K562 (cell line): ENCODE results near the gene INSIG1. TPM values are rescaled to one million over a fixed set of nuclear protein-coding genes. Genes with fewer than 3 reads are reported as not detected.

Experiments
- ADNP ChIP-seq: fragments of 200-800 bp; sonication (Bioruptor generic); IDR thresholded peaks from 2 replicates; pipeline ENCODE4 v1.6.1; 2016; ENCODE audit warnings: missing genetic modification characterization, missing compliant biosample characterization
- BMI1 ChIP-seq: fragments of 150-350 bp; IDR thresholded peaks from 2 replicates; pipeline ENCODE4 v1.6.1; 2014; ENCODE audit warnings: low read length
- CBFA2T3 ChIP-seq: fragments of 450-650 bp; IDR thresholded peaks from 2 replicates; pipeline ENCODE4 v1.6.1; 2017
- CBFB ChIP-seq: sonication (generic); formaldehyde crosslinking; IDR thresholded peaks from 2 replicates; pipeline ENCODE4 v1.4.0; 2020; ENCODE audit warnings: mild to moderate bottlenecking, missing genetic modification reagents
- COPS2 ChIP-seq: fragments of 450-650 bp; conservative IDR thresholded peaks from 2 replicates; pipeline ENCODE4 v1.6.1; 2016; ENCODE audit warnings: mild to moderate bottlenecking, moderate library complexity
- CTBP1 ChIP-seq: fragments of 450-650 bp; IDR thresholded peaks from 2 replicates; pipeline ENCODE4 v1.6.1; 2016; ENCODE audit warnings: borderline replicate concordance
- FOXA3 ChIP-seq, 2 experiments: fragments of 450-650 bp in 1 of 2; sonication (generic) in 1 of 2; formaldehyde crosslinking; IDR thresholded peaks in 1 of 2; conservative IDR thresholded peaks in 1 of 2; 2 replicates each; pipeline versions ENCODE4 v1.4.0 to v1.8.0; 2020 to 2022; ENCODE audit warnings: mild to moderate bottlenecking in 2 of 2, missing genetic modification reagents in 1 of 2
- FOXJ2 ChIP-seq: fragments of 200-800 bp; sonication (Bioruptor generic); IDR thresholded peaks from 2 replicates; pipeline ENCODE4 v1.6.1; 2016; ENCODE audit warnings: missing genetic modification characterization, missing compliant biosample characterization
- GABPA ChIP-seq: fragments of 200-800 bp; sonication (Bioruptor generic); conservative IDR thresholded peaks from 2 replicates; pipeline ENCODE4 v1.6.1; 2016; ENCODE audit warnings: low read depth, missing genetic modification characterization, missing compliant biosample characterization
- GTF2A2 ChIP-seq: IDR thresholded peaks from 2 replicates; pipeline ENCODE4 v1.6.1; 2016; ENCODE audit warnings: mild to moderate bottlenecking, missing genetic modification characterization, missing compliant biosample characterization
- IFI16 ChIP-seq: fragments of 250-450 bp; sonication (Bioruptor Pico); IDR thresholded peaks from 2 replicates; pipeline ENCODE4 v2.1.2; 2022; ENCODE audit warnings: mild to moderate bottlenecking, inconsistent platforms
- JUN ChIP-seq, 2 experiments: sonication (generic) in 1 of 2; formaldehyde crosslinking in 1 of 2; IDR thresholded peaks; 2 replicates each; pipeline versions ENCODE4 v1.6.1 to v1.8.0; 2012 to 2022; ENCODE audit warnings: borderline replicate concordance in 2 of 2, mild to moderate bottlenecking in 2 of 2, improper control_type of control experiment in 1 of 2, low read depth in 1 of 2, low read length in 1 of 2, missing genetic modification reagents in 1 of 2
- KAT7 ChIP-seq: sonication (generic); formaldehyde crosslinking; IDR thresholded peaks from 2 replicates; pipeline ENCODE4 v1.8.0; 2022; ENCODE audit warnings: missing genetic modification reagents, mild to moderate bottlenecking, borderline replicate concordance
- LEF1 ChIP-seq: fragments of 450-650 bp; IDR thresholded peaks from 2 replicates; pipeline ENCODE4 v1.6.1; 2016; ENCODE audit warnings: mild to moderate bottlenecking
- MAZ ChIP-seq, 2 experiments: fragments of 450-650 bp in 1 of 2; sonication (generic) in 1 of 2; formaldehyde crosslinking; IDR thresholded peaks in 1 of 2; conservative IDR thresholded peaks in 1 of 2; 2 replicates each; pipeline versions ENCODE4 v1.4.0 to v1.5.0; 2020; ENCODE audit warnings: mild to moderate bottlenecking in 1 of 2, missing genetic modification reagents in 1 of 2
- POLR2B ChIP-seq: fragments of 450-650 bp; IDR thresholded peaks from 2 replicates; pipeline ENCODE4 v1.6.1; 2018; ENCODE audit warnings: low read depth; ENCODE audit not compliant: partially characterized antibody
- POLR3A ChIP-seq: IDR thresholded peaks from 2 replicates; pipeline ENCODE4 v1.6.1; 2011; ENCODE audit warnings: borderline replicate concordance, mild to moderate bottlenecking, moderate library complexity; ENCODE audit not compliant: insufficient read length, insufficient read depth; ENCODE audit errors: extremely low read depth
- SMARCE1 ChIP-seq: fragments of 450-650 bp; IDR thresholded peaks from 2 replicates; pipeline ENCODE4 v1.7.1; 2016; ENCODE audit warnings: mild to moderate bottlenecking
- TAL1 ChIP-seq: fragments of 450-650 bp; IDR thresholded peaks from 2 replicates; pipeline ENCODE4 v1.6.1; 2016; ENCODE audit warnings: mild to moderate bottlenecking
- TBP ChIP-seq: optimal IDR thresholded peaks from 2 replicates; pipeline ENCODE3; 2011; ENCODE audit warnings: low read depth, low read length, improper control_type of control experiment
- U2AF2 ChIP-seq: fragments of 200-400 bp; formaldehyde crosslinking; optimal IDR thresholded peaks from 2 replicates; pipeline ENCODE3; 2017; ENCODE audit warnings: low read depth, mild to moderate bottlenecking, low read length
- ZNF24 ChIP-seq: fragments of 450-650 bp; IDR thresholded peaks from 2 replicates; pipeline ENCODE4 v1.6.1; 2016
- ZNF57 ChIP-seq: fragments of 450-650 bp; formaldehyde crosslinking; IDR thresholded peaks from 2 replicates; pipeline ENCODE4 v1.4.0; 2020; ENCODE audit warnings: mild to moderate bottlenecking, moderate library complexity
- ZNF76 ChIP-seq: fragments of 250-450 bp; sonication (Bioruptor Pico); IDR thresholded peaks from 2 replicates; pipeline ENCODE4 v1.4.0; 2020; ENCODE audit warnings: mild to moderate bottlenecking, moderate library complexity, borderline replicate concordance
- polyA plus RNA-seq, 8 experiments: library from polyadenylated mRNA; depleted of rRNA in 4 of 8; stranded (reverse) in 5 of 8; unstranded in 3 of 8; fragments of >200 nt; fragmentation: Nextera tagmentation in 2 of 8; fragmentation: Illumina TruSeq in 1 of 8; extraction: Ambion mirVana in 2 of 8; extraction: Trizol in 1 of 8; gene quantifications; 2 replicates each; pipeline versions ENCODE4 v1.2.1 to v1.2.3, GENCODE V29; 2011 to 2014; ENCODE audit warnings: inconsistent platforms in 1 of 8, missing spikeins in 1 of 8
- total RNA-seq, 7 experiments: library from RNA; depleted of rRNA in 6 of 7; stranded (reverse); fragments of >200 nt in 6 of 7; fragmentation: Illumina TruSeq in 2 of 7; extraction: Trizol in 2 of 7; gene quantifications; 2 replicates each; pipeline versions ENCODE4 v1.2.1 to v1.2.3, GENCODE V29; 2011 to 2021; ENCODE audit warnings: low replicate concordance in 1 of 7
- TF ChIP-seq, protein P1 (sequence below): fragments of 250-450 bp; sonication (Bioruptor Pico); IDR thresholded peaks from 2 replicates; pipeline ENCODE4 v1.5.0; 2021
- TF ChIP-seq, protein P2 (sequence below): fragments of 250-450 bp; sonication (Bioruptor Pico); IDR thresholded peaks from 2 replicates; pipeline ENCODE4 v1.8.0; 2021; ENCODE audit warnings: mild to moderate bottlenecking, moderate library complexity

Gene INSIG1
- total and polyA plus RNA-seq, 9 of the 15 experiments (the other 6 are each of a cell fraction or from before 2014, with no cell fraction given): 57.1 to 787 (median 238) TPM

DNA sequence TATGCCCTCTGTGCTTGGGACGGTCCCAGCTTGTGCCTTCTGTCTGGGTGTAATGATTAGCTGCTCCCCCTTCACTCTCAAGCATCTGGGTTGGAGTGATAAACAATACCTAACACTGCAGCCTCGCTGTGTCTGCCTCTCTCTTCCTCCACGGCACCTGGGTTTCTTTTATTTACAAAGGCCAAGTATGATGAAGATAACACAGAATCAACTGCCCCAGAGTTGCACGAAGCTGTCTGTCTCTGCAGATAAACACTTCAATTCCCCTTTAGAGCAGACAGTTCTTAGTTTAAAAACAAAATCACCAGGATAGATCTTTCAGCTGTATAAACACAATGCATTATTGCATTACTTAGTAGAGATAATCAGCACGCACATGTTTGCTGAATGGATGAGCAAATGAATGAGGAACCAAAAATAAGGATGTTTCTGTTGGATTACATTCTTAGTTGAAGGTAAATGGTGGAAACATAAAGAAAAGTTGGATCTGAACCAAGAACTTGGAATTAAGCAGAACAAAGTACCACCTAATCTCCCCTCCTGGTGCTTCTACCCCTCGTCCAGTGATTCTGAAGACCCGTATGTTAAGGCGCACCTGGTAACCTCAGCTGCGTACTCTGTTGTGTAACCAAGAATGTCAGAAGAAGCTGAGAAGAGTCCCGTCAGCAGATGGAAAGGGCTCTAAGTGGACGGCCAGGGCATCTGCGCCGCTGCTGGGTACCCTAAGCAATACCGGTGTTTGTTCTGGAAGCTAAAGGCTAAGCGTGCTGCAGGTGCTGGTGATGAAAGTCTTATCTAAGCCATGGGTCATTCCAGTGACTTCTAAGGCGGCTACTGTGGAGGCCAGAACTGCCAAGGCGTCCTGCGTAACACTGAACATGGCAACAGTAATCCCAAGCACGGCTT lies 26.6 kb downstream of the INSIG1 start (continued):
- TF ChIP-seq ZNF57 (CRISPR knock-in tag) (peak; percentile 64; the same call in 1 of the 2 replicates), CBFA2T3 (peak; percentile 100), MAZ (CRISPR knock-in tag; conservative IDR thresholded peaks at IDR 0.05 in 1 of 2, IDR thresholded peaks at IDR 0.05 in 1 of 2) (peak in 1 of 2 experiments; percentile 95; a peak in 3 of 4 replicates), FOXJ2 (tag) (peak; percentile 98), SMARCE1 (peak; percentile 99), GABPA (tag) (0 out of 2 replicates have a peak, but pooled peaks have one; percentile 33), KAT7 (peak; percentile 81; the same call in 1 of the 2 replicates), ZNF76 (CRISPR knock-in tag) (peak; percentile 96), TAL1 (peak; percentile 100), CTBP1 (peak; percentile 99), IFI16 (no peak), LEF1 (peak; percentile 98), JUN (IDR thresholded peaks at IDR 0.05; ENCODE audit: borderline replicate concordance, low read depth, low read length) (peak; percentile 48; the same call in 1 of the 2 replicates), JUN (CRISPR knock-in tag; IDR thresholded peaks at IDR 0.05; ENCODE audit: borderline replicate concordance) (no peak), ADNP (peak; percentile 53; the same call in 1 of the 2 replicates), U2AF2 (no peak), COPS2 (no peak), FOXA3 (CRISPR knock-in tag; conservative IDR thresholded peaks at IDR 0.05 in 1 of 2, IDR thresholded peaks at IDR 0.05 in 1 of 2) (peak; percentile 100), GTF2A2 (no peak), POLR2B (no peak), BMI1 (no peak), POLR3A (no peak), TBP (peak; percentile 27), ZNF24 (peak; percentile 98), CBFB (CRISPR knock-in tag) (no peak)
- TF ChIP-seq, protein P1, sequence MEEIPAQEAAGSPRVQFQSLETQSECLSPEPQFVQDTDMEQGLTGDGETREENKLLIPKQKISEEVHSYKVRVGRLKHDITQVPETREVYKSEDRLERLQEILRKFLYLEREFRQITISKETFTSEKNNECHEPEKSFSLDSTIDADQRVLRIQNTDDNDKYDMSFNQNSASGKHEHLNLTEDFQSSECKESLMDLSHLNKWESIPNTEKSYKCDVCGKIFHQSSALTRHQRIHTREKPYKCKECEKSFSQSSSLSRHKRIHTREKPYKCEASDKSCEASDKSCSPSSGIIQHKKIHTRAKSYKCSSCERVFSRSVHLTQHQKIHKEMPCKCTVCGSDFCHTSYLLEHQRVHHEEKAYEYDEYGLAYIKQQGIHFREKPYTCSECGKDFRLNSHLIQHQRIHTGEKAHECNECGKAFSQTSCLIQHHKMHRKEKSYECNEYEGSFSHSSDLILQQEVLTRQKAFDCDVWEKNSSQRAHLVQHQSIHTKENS (CRISPR knock-in tag): no peak
- TF ChIP-seq, protein P2, sequence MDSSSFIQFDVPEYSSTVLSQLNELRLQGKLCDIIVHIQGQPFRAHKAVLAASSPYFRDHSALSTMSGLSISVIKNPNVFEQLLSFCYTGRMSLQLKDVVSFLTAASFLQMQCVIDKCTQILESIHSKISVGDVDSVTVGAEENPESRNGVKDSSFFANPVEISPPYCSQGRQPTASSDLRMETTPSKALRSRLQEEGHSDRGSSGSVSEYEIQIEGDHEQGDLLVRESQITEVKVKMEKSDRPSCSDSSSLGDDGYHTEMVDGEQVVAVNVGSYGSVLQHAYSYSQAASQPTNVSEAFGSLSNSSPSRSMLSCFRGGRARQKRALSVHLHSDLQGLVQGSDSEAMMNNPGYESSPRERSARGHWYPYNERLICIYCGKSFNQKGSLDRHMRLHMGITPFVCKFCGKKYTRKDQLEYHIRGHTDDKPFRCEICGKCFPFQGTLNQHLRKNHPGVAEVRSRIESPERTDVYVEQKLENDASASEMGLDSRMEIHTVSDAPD (CRISPR knock-in tag): no peak
